Spleen (tissue), 11 donors: ENCODE measurements around the gene CD19. TPM values are rescaled to one million over a fixed set of nuclear protein-coding genes. Genes with fewer than 3 reads are reported as not detected.

Experiments
- DNase-seq: peaks from one replicate; pipeline ENCODE4 v3.0.0-alpha.2; 2020
- H3K27ac ChIP-seq, 8 donors: fragments of 200-600 bp; sonication (generic) in 7 of 8; 1 replicate in 4 of 8; 2 replicates in 4 of 8; pipeline versions ENCODE4 v1.5.0 to v1.8.0; 2016 to 2021; ENCODE audit warnings: inconsistent platforms in 4 of 8, mild to moderate bottlenecking in 4 of 8, moderate library complexity in 1 of 8
- H3K27me3 ChIP-seq, 7 donors: fragments of 200-600 bp; sonication (generic) in 6 of 7; replicated peaks in 1 of 7; 1 replicate in 4 of 7; 2 replicates in 3 of 7; pipeline versions ENCODE4 v1.5.0 to v1.8.0; 2016 to 2021; ENCODE audit warnings: inconsistent platforms in 3 of 7, mild to moderate bottlenecking in 1 of 7
- H3K36me3 ChIP-seq, 6 donors: fragments of 200-600 bp; sonication (generic) in 5 of 6; 1 replicate in 4 of 6; 2 replicates in 2 of 6; pipeline versions ENCODE4 v1.5.0 to v1.8.0; 2016 to 2021; ENCODE audit warnings: inconsistent platforms in 2 of 6
- H3K4me1 ChIP-seq, 6 donors: fragments of 200-600 bp; sonication (generic) in 5 of 6; 1 replicate in 3 of 6; 2 replicates in 3 of 6; pipeline versions ENCODE4 v1.5.0 to v1.8.0; 2016 to 2021; ENCODE audit warnings: inconsistent platforms in 3 of 6
- H3K4me3 ChIP-seq, 8 donors: fragments of 200-600 bp; sonication (generic) in 7 of 8; 1 replicate in 4 of 8; 2 replicates in 4 of 8; pipeline versions ENCODE4 v1.5.0 to v1.8.0; 2016 to 2021; ENCODE audit warnings: inconsistent platforms in 4 of 8, mild to moderate bottlenecking in 4 of 8, moderate library complexity in 2 of 8
- H3K9me3 ChIP-seq, 8 donors: fragments of 200-600 bp; sonication (generic) in 7 of 8; 1 replicate in 4 of 8; 2 replicates in 4 of 8; pipeline versions ENCODE4 v1.5.0 to v1.8.0; 2016 to 2021; ENCODE audit warnings: inconsistent platforms in 4 of 8
- POLR2A ChIP-seq, 3 donors: fragments of 450-650 bp; IDR thresholded peaks; one replicate each; pipeline ENCODE4 v1.5.1; 2017; ENCODE audit warnings: antibody characterized with exemption in 3 of 3, mild to moderate bottlenecking in 1 of 3
- POLR2AphosphoS5 ChIP-seq, 3 donors: sonication (generic); formaldehyde crosslinking; IDR thresholded peaks; one replicate each; pipeline ENCODE4 v1.5.1; 2017; ENCODE audit warnings: antibody characterized with exemption in 3 of 3
- whole genome bisulfite sequencing, 5 donors: extraction: QIAGEN DNeasy Blood & Tissue Kit in 3 of 5; methylation state at CpG; one replicate each; pipeline versions ENCODE4 v1.1.5 to v1.1.7; 2013 to 2018; 5-methylcytosine and 5-hydroxymethylcytosine counted together
- intact Hi-C: fragments of 100-400 bp; cut with DNase I; formaldehyde crosslinking; loops from one replicate; pipeline ENCODE4 v1.15.0; 2023; ENCODE audit warnings: low total_unique reads
- polyA plus RNA-seq, 3 donors: library from polyadenylated mRNA; stranded (reverse); fragments of 200-250 nt; gene quantifications; one replicate each; pipeline ENCODE4 v1.2.1, GENCODE V29; 2013
- total RNA-seq, 7 donors: library from RNA; depleted of rRNA in 3 of 7; stranded (reverse); fragments of >200 nt in 3 of 7; fragmentation: NEBNext Ultra II Directional in 4 of 7; extraction: Animal tissue kit (Norgen Biotek cat#: 25700) in 4 of 7; gene quantifications; one replicate each; pipeline versions ENCODE4 v1.1.0 to v1.2.1, GENCODE V29; 2016 to 2021
- TF ChIP-seq, protein P1 (sequence below), 11 experiments: fragments of 200-600 bp in 7 of 11; fragments of 450-650 bp in 4 of 11; sonication (generic) in 4 of 11; IDR thresholded peaks in 8 of 11; conservative IDR thresholded peaks in 3 of 11; 1 replicate in 7 of 11; 2 replicates in 4 of 11; pipeline versions ENCODE4 v1.4.0 to v1.8.0; 2016 to 2021; ENCODE audit warnings: antibody characterized with exemption in 11 of 11, inconsistent platforms in 4 of 11, mild to moderate bottlenecking in 1 of 11
- donor health status: healthy with polysubstance abuse.
- donor health status: DM: no; HTN: no; CAD: no; lungs with moderate emphysema.
- donor health status: DM: no; HTN: no; CAD: no.
- donor health status: Bipolar disorder and iron deficiency.
- donor health status: healthy.
- donor health status: DM: no; HTN: no; CAD: no.
- donor health status: DM: yes; HTN: yes; CAD: no.

CD19 gene
- total and polyA plus RNA-seq, 10 donors, result 77.0 to 312 (median 109) TPM

DNA sequence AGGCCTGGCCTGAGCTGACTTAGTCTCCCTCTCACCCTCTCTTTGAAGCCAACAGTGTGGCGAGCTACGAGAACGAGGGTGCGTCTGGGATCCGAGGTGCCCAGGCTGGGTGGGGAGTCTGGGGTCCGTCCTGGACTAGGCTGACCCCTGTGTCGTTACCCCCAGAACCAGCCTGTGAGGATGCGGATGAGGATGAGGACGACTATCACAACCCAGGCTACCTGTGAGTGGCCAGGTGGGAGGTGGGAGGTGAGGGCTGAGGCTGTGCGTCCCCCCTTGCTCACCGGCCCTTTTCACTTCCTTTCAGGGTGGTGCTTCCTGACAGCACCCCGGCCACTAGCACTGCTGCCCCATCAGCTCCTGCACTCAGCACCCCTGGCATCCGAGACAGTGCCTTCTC is 54.7 kb downstream of the CD19 start:
- peaks cover 0 to 17% (median 13%) of the 10 kb centered on the region in 8 donors for H3K9me3 ChIP-seq
- peak overlapping the region; percentile 7 to 75 (median 44) for H3K4me3 ChIP-seq
- peaks cover 5 to 94% (median 65%) of the 10 kb centered on the region in 6 donors for H3K36me3 ChIP-seq
- intact Hi-C loops, result no loop called here
- H3K27ac ChIP-seq, result peak overlapping the region in 5 of 8 donors; percentile 26 to 90 (median 82)
- no peaks in the 10 kb centered on the region for H3K27me3 ChIP-seq
- peaks cover 10 to 79% (median 25%) of the 10 kb centered on the region in 6 donors for H3K4me1 ChIP-seq
- WGBS, 5 donors, result 79 to 92% (median 85%) methylated on average over 11 to 13 of the region's 13 CpGs
- TF ChIP-seq POLR2A (IDR thresholded peaks at IDR 0.05) (no peak), POLR2AphosphoS5 (IDR thresholded peaks at IDR 0.05) (no peak)
- TF ChIP-seq, protein P1, sequence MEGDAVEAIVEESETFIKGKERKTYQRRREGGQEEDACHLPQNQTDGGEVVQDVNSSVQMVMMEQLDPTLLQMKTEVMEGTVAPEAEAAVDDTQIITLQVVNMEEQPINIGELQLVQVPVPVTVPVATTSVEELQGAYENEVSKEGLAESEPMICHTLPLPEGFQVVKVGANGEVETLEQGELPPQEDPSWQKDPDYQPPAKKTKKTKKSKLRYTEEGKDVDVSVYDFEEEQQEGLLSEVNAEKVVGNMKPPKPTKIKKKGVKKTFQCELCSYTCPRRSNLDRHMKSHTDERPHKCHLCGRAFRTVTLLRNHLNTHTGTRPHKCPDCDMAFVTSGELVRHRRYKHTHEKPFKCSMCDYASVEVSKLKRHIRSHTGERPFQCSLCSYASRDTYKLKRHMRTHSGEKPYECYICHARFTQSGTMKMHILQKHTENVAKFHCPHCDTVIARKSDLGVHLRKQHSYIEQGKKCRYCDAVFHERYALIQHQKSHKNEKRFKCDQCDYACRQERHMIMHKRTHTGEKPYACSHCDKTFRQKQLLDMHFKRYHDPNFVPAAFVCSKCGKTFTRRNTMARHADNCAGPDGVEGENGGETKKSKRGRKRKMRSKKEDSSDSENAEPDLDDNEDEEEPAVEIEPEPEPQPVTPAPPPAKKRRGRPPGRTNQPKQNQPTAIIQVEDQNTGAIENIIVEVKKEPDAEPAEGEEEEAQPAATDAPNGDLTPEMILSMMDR (IDR thresholded peaks at IDR 0.05 in 8 of 11, conservative IDR thresholded peaks at IDR 0.05 in 3 of 11), result no peak
- no peak for DNase-seq

DNA sequence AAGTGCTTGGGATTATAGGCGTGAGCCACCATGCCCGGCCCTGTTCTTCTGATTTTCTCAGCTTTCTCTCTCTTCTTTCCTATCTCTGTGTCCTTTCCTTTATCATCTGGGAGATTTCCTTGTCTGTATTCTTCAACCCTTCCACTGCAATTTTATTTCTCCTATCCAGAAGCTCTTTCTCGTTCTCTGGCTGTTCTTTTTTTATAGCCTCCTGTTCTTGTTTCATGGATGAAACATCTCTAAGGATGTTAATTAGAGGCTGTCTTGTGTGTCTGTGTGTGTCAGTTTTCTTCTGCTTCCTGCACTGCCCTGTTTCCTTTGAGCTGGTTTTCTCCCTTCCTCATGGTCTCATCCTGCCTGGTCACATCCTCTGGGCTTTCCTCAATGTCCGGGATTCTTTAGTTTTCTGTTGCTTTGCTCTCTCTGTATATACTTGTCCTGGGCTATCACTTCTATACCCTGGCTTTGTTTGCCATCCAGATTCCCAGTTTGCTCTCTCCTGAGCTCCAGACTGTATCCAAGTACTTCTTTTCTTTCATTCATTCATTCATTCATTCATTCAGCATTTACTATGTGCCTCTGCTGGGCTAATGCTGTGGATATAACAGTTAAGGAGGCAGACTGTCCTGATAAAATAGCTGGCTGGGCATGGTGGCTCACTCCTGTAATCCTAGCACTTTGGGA is 55.5 kb downstream of the CD19 start:
- 82 to 94% (median 89%) methylated on average over 4 of the region's 4 CpGs for WGBS, 5 donors
- no peak for DNase-seq
- intact Hi-C loops, result no loop called here
- Histone ChIP-seq H3K27ac (peak overlapping the region in 4 of 8 donors; percentile 77 to 90 (median 84)), H3K27me3 (no peaks in the 10 kb centered on the region), H3K9me3 (peaks cover 0 to 12% (median 9%) of the 10 kb centered on the region in 8 donors), H3K36me3 (peaks cover 4 to 86% (median 57%) of the 10 kb centered on the region in 6 donors), H3K4me1 (peaks cover 10 to 81% (median 25%) of the 10 kb centered on the region in 6 donors), H3K4me3 (peak overlapping the region in 5 of 8 donors; percentile 41 to 75 (median 52))
- TF ChIP-seq, protein P1 (IDR thresholded peaks at IDR 0.05 in 8 of 11, conservative IDR thresholded peaks at IDR 0.05 in 3 of 11), result no peak
- TF ChIP-seq POLR2A (IDR thresholded peaks at IDR 0.05), result no peak
- TF ChIP-seq POLR2AphosphoS5 (IDR thresholded peaks at IDR 0.05), result no peak

Other genes starting within 250 kb of the CD19 start
- gene EIF3C, start 220.5 kb upstream of the CD19 start, total RNA-seq, result 100 to 1,000 TPM in 6 of 7 donors, 10 to 100 TPM in 1; 92.2 to 413 (median 326) TPM
- 100 to 1,000 TPM; 436 to 494 (median 480) TPM for gene EIF3C, start 220.5 kb upstream of the CD19 start, polyA plus RNA-seq
- 10 to 100 TPM in 3 of 7 donors, 1 to 10 TPM in 4; 3.4 to 17.0 (median 8.9) TPM for gene NPIPB9, start 180.2 kb upstream of the CD19 start, total RNA-seq
- under 1 TPM; 0.59 to 0.90 (median 0.78) TPM for gene NPIPB9, start 180.2 kb upstream of the CD19 start, polyA plus RNA-seq
- 100 to 1,000 TPM; 113 to 179 (median 161) TPM for gene ATXN2L, start 109.0 kb upstream of the CD19 start, total RNA-seq
- 10 to 100 TPM; 43.8 to 85.8 (median 61.9) TPM for gene ATXN2L, start 109.0 kb upstream of the CD19 start, polyA plus RNA-seq
- 100 to 1,000 TPM in 5 of 7 donors, 10 to 100 TPM in 2; 76.3 to 136 (median 103) TPM for gene TUFM, start 85.6 kb upstream of the CD19 start, total RNA-seq
- 100 to 1,000 TPM; 182 to 194 (median 190) TPM for gene TUFM, start 85.6 kb upstream of the CD19 start, polyA plus RNA-seq
- 10 to 100 TPM; 25.9 to 70.7 (median 60.7) TPM for gene SH2B1, start 68.1 kb upstream of the CD19 start, total RNA-seq
- gene SH2B1, start 68.1 kb upstream of the CD19 start, polyA plus RNA-seq, result 10 to 100 TPM; 28.1 to 60.8 (median 42.7) TPM
- 1 to 10 TPM in 2 of 7 donors, under 1 TPM in 3, not detected in 2; 0.26 to 1.5 (median 0.82) TPM for gene ATP2A1, start 53.5 kb upstream of the CD19 start, total RNA-seq
- under 1 TPM; 0.33 to 0.46 (median 0.42) TPM for gene ATP2A1, start 53.5 kb upstream of the CD19 start, polyA plus RNA-seq
- 10 to 100 TPM; 43.1 to 82.5 (median 51.0) TPM for gene RABEP2, start 6.7 kb upstream of the CD19 start, total RNA-seq
- gene RABEP2, start 6.7 kb upstream of the CD19 start, polyA plus RNA-seq, result 10 to 100 TPM; 40.8 to 90.0 (median 64.5) TPM
- gene NFATC2IP, start 19.0 kb downstream of the CD19 start, total RNA-seq, result 10 to 100 TPM; 44.3 to 63.5 (median 54.5) TPM
- 10 to 100 TPM; 21.1 to 34.0 (median 26.6) TPM for gene NFATC2IP, start 19.0 kb downstream of the CD19 start, polyA plus RNA-seq
- gene SPNS1, start 42.8 kb downstream of the CD19 start, total RNA-seq, result 10 to 100 TPM; 26.9 to 41.1 (median 29.8) TPM
- 10 to 100 TPM; 30.0 to 91.4 (median 68.1) TPM for gene SPNS1, start 42.8 kb downstream of the CD19 start, polyA plus RNA-seq
- 10 to 100 TPM; 28.6 to 38.9 (median 32.2) TPM for gene LAT, start 53.1 kb downstream of the CD19 start, total RNA-seq
- gene LAT, start 53.1 kb downstream of the CD19 start, polyA plus RNA-seq, result 10 to 100 TPM; 32.1 to 54.2 (median 48.8) TPM